Motor neuron (in vitro differentiated cells): ENCODE measurements around the gene PAX7. TPM values are rescaled to one million over a fixed set of nuclear protein-coding genes. Genes with fewer than 3 reads are reported as not detected.

ENCODE experiments used
- ATAC-seq, 8 experiments: fragments of 200-7000 bp; cut with Tn5 transposase; replicated peaks in 6 of 8; 2 replicates each; pipeline ENCODE4 v1.8.0; 2021; ENCODE audit warnings: mild to moderate bottlenecking in 8 of 8, moderate library complexity in 8 of 8
- H3K27ac ChIP-seq, 2 donors: fragments of 250-450 bp; sonication (Bioruptor Pico); 2 replicates each; pipeline ENCODE4 v1.9.0; 2021; ENCODE audit warnings: antibody characterized with exemption in 2 of 2, mild to moderate bottlenecking in 2 of 2, moderate library complexity in 1 of 2
- H3K4me1 ChIP-seq, 2 donors: fragments of 250-450 bp; sonication (Bioruptor Pico); replicated peaks in 1 of 2; 2 replicates each; pipeline ENCODE4 v1.6.1; 2021; ENCODE audit warnings: antibody characterized with exemption in 2 of 2, mild to moderate bottlenecking in 2 of 2, moderate library complexity in 1 of 2
- H3K4me3 ChIP-seq, 5 donors: fragments of 250-450 bp; sonication (Bioruptor Pico); 2 replicates each; pipeline ENCODE4 v1.9.0; 2021; ENCODE audit warnings: antibody characterized with exemption in 5 of 5, mild to moderate bottlenecking in 5 of 5, moderate library complexity in 4 of 5
- WGBS, 10 experiments: fragments of 450-650 bp; shearing (Covaris generic); methylation state at CpG; one replicate each; pipeline ENCODE4 v1.0.0; 2022; 5-methylcytosine and 5-hydroxymethylcytosine counted together
- in situ Hi-C, 9 experiments: fragments of 400-800 bp; cut with MboI; loops; one replicate each; pipeline ENCODE4 v1.15.0; 2021; ENCODE audit warnings: low sequenced_read_pairs in 9 of 9, low pct_unique_long_range_greater_than_20kb in 2 of 9; ENCODE audit not compliant: unreplicated experiment in 9 of 9
- total RNA-seq, 8 experiments: library from RNA; unstranded; fragments of 300-600 nt; gene quantifications; 2 replicates each; pipeline versions ENCODE4 v1.2.3 to v1.2.4, GENCODE V29; 2022

Gene PAX7
- total RNA-seq, 8 experiments from 2014 or later, result 0.05 to 0.76 (median 0.18) TPM; not detected in 1

- in situ Hi-C loops, result no loop called here
- no peak for ATAC-seq
- Histone ChIP-seq H3K4me1 (peaks cover 0 to 12% of the 10 kb centered on the region in 2 donors), H3K27ac (no peak overlapping the region), H3K4me3 (no peak overlapping the region)
- 0 to 63% (median 42%) methylated on average over 1 to 3 of the region's 3 CpGs; no CpG with 5 or more reads in 5 of the 10 experiments for WGBS, 10 experiments
Measured at GRCh38 chr1:18710002-18710401, 79.4 kb downstream of the PAX7 start.

- no peak for ATAC-seq
- in situ Hi-C loops, result no loop called here
- 0 to 67% (median 59%) methylated on average over 1 to 8 of the region's 8 CpGs; no CpG with 5 or more reads in 4 of the 10 experiments for WGBS, 10 experiments
- no peak overlapping the region for H3K27ac ChIP-seq
- no peak overlapping the region for H3K4me3 ChIP-seq
- peaks cover 0 to 3% of the 10 kb centered on the region in 2 donors for H3K4me1 ChIP-seq
Measured at GRCh38 chr1:18711003-18711402, 80.4 kb downstream of the PAX7 start.

GRCh38 chr1:18711536-18712251, 81.0 kb downstream of the PAX7 start:
- WGBS, 10 experiments, result 18 to 84% (median 63%) methylated on average over 1 to 5 of the region's 11 CpGs; no CpG with 5 or more reads in 2 of the 10 experiments
- no peak for ATAC-seq
- in situ Hi-C loops, result no loop called here
- Histone ChIP-seq H3K4me1 (peaks cover 0 to 8% of the 10 kb centered on the region in 2 donors), H3K4me3 (no peak overlapping the region), H3K27ac (no peak overlapping the region)

GRCh38 chr1:18712252-18712600, 81.6 kb downstream of the PAX7 start:
- ATAC-seq, result no peak
- H3K27ac ChIP-seq, result no peak overlapping the region
- WGBS, 10 experiments, result 25 to 75% (median 70%) methylated on average over 2 to 5 of the region's 5 CpGs; no CpG with 5 or more reads in 5 of the 10 experiments
- H3K4me3 ChIP-seq, result no peak overlapping the region
- peaks cover 0 to 13% of the 10 kb centered on the region in 2 donors for H3K4me1 ChIP-seq
- in situ Hi-C loops, result no loop called here

GRCh38 chr1:18714404-18715175, 83.9 kb downstream of the PAX7 start:
- H3K4me1 ChIP-seq, result peaks cover 0 to 15% of the 10 kb centered on the region in 2 donors
- no peak overlapping the region for H3K4me3 ChIP-seq
- WGBS, 10 experiments, result 4 to 89% (median 80%) methylated on average over 1 to 8 of the region's 12 CpGs; no CpG with 5 or more reads in 1 of the 10 experiments
- in situ Hi-C loops, result no loop called here
- no peak for ATAC-seq
- no peak overlapping the region for H3K27ac ChIP-seq

GRCh38 chr1:18716112-18716784, 85.6 kb downstream of the PAX7 start:
- Histone ChIP-seq H3K4me1 (peaks cover 0 to 22% of the 10 kb centered on the region in 2 donors), H3K4me3 (peak overlapping the region in 1 of 5 donors; percentile 12), H3K27ac (no peak overlapping the region)
- in situ Hi-C loops, result no loop called here
- peak in 5 of 8 experiments; percentile 27 to 39 (median 38) for ATAC-seq
- 29 to 60% (median 46%) methylated on average over 1 to 11 of the region's 15 CpGs; no CpG with 5 or more reads in 4 of the 10 experiments for whole genome bisulfite sequencing, 10 experiments

GRCh38 chr1:18716785-18717678, 86.4 kb downstream of the PAX7 start:
- WGBS, 10 experiments, result 0 to 68% (median 24%) methylated on average over 1 to 10 of the region's 72 CpGs; no CpG with 5 or more reads in 5 of the 10 experiments
- Histone ChIP-seq H3K4me1 (peaks cover 0 to 22% of the 10 kb centered on the region in 2 donors), H3K4me3 (peak overlapping the region in 4 of 5 donors; percentile 0 to 13 (median 7)), H3K27ac (no peak overlapping the region)
- in situ Hi-C loops, result no loop called here
- ATAC-seq, result peak in 5 of 8 experiments; percentile 52 to 63 (median 55)

GRCh38 chr1:18719786-18720451, 89.3 kb downstream of the PAX7 start:
- no peak overlapping the region for H3K4me3 ChIP-seq
- WGBS, 10 experiments, result 20 to 67% (median 52%) methylated on average over 1 to 7 of the region's 9 CpGs; no CpG with 5 or more reads in 2 of the 10 experiments
- in situ Hi-C loops, result no loop called here
- peaks cover 9 to 40% of the 10 kb centered on the region in 2 donors for H3K4me1 ChIP-seq
- no peak overlapping the region for H3K27ac ChIP-seq
- no peak for ATAC-seq

GRCh38 chr1:18721041-18721440, 90.4 kb downstream of the PAX7 start:
- H3K4me3 ChIP-seq, result no peak overlapping the region
- peaks cover 16 to 49% of the 10 kb centered on the region in 2 donors for H3K4me1 ChIP-seq
- no peak overlapping the region for H3K27ac ChIP-seq
- 20 to 100% (median 70%) methylated on average over 1 of the region's 8 CpGs; no CpG with 5 or more reads in 6 of the 10 experiments for WGBS, 10 experiments
- in situ Hi-C loops, result no loop called here
- ATAC-seq, result no peak

- ATAC-seq, result no peak
- in situ Hi-C loops, result no loop called here
- no peak overlapping the region for H3K27ac ChIP-seq
- no peak overlapping the region for H3K4me3 ChIP-seq
- H3K4me1 ChIP-seq, result peaks cover 16 to 44% of the 10 kb centered on the region in 2 donors
- 60 to 100% (median 80%) methylated on average over 1 of the region's 1 CpG; no CpG with 5 or more reads in 6 of the 10 experiments for WGBS, 10 experiments
Measured at GRCh38 chr1:18721776-18722175, 91.1 kb downstream of the PAX7 start.

- 23 to 83% (median 76%) methylated on average over 2 to 18 of the region's 19 CpGs; no CpG with 5 or more reads in 4 of the 10 experiments for WGBS, 10 experiments
- no peak for ATAC-seq
- H3K27ac ChIP-seq, result no peak overlapping the region
- no peak overlapping the region for H3K4me3 ChIP-seq
- H3K4me1 ChIP-seq, result peaks cover 16 to 39% of the 10 kb centered on the region in 2 donors
- in situ Hi-C loops, result no loop called here
Measured at GRCh38 chr1:18722270-18722669, 91.6 kb downstream of the PAX7 start.
